C4-2B (cell line): ENCODE measurements around the gene H2AZ2.
"Not testable (repeated sequence)": the region's sequence is repeated elsewhere in the genome, so short reads cannot be mapped to it uniquely, and the experiment has no call there.

Experiments used
- H3K27ac ChIP-seq: fragments of 450-650 bp; 2 replicates; pipeline ENCODE4 v1.5.1; 2017
- ZFX ChIP-seq: fragments of 450-650 bp; IDR thresholded peaks from 2 replicates; pipeline ENCODE4 v1.6.1; 2017
- TF ChIP-seq, protein P1 (sequence below): fragments of 450-650 bp; conservative IDR thresholded peaks from 2 replicates; pipeline ENCODE4 v1.5.1; 2017; ENCODE audit warnings: mild to moderate bottlenecking

Gene H2AZ2

GRCh38 chr7:44867073-44867995 lies 19.4 kb upstream of the H2AZ2 start:
- no peak overlapping the region for H3K27ac ChIP-seq
- TF ChIP-seq, protein P1, sequence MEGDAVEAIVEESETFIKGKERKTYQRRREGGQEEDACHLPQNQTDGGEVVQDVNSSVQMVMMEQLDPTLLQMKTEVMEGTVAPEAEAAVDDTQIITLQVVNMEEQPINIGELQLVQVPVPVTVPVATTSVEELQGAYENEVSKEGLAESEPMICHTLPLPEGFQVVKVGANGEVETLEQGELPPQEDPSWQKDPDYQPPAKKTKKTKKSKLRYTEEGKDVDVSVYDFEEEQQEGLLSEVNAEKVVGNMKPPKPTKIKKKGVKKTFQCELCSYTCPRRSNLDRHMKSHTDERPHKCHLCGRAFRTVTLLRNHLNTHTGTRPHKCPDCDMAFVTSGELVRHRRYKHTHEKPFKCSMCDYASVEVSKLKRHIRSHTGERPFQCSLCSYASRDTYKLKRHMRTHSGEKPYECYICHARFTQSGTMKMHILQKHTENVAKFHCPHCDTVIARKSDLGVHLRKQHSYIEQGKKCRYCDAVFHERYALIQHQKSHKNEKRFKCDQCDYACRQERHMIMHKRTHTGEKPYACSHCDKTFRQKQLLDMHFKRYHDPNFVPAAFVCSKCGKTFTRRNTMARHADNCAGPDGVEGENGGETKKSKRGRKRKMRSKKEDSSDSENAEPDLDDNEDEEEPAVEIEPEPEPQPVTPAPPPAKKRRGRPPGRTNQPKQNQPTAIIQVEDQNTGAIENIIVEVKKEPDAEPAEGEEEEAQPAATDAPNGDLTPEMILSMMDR: no peak
- no peak for TF ChIP-seq ZFX

- not testable (repeated sequence) for H3K27ac ChIP-seq
These were observed 14.1 kb upstream of the H2AZ2 start for GRCh38 chr7:44861949-44862348.

- H3K27ac ChIP-seq: no peak overlapping the region
- no peak for TF ChIP-seq ZFX
- TF ChIP-seq, protein P1: no peak; the same call in 1 of the 2 replicates
These were observed 10.3 kb upstream of the H2AZ2 start for GRCh38 chr7:44858161-44858560.

DNA sequence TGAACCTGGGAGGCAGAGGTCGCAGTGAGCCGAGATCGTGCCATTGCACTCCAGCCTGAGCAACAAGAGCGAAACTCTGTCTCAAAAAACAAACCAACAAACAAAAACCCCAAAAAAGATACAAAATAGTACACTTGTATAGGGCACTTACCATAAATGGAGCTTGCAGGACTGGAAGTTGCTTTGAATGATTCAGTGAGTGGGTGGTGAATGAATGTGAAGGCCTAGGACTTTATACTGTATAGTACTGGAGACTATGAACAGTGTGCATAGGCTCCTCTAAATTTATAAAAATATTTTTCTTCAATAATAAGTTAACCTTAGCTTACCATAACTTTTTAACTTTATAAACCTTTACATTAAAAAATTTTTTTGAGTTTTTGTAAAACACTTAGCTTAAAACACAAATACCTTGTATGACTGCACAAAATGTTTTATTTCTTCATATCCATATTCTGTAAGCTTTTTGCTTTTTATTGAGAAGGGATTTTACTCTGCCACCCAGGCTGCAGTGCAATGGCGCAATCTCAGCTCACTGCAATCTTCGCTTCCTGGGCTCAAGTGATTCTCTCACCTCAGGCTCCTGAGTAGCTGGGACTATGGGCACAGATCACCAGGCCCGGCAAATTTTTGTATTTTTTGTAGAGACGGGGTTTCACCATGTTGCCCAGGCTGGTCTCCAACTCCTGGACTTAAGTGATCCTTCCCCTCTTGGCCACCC lies 6.9 kb upstream of the H2AZ2 start:
- TF ChIP-seq, protein P1: no peak
- TF ChIP-seq ZFX: no peak
- H3K27ac ChIP-seq: no peak overlapping the region

DNA sequence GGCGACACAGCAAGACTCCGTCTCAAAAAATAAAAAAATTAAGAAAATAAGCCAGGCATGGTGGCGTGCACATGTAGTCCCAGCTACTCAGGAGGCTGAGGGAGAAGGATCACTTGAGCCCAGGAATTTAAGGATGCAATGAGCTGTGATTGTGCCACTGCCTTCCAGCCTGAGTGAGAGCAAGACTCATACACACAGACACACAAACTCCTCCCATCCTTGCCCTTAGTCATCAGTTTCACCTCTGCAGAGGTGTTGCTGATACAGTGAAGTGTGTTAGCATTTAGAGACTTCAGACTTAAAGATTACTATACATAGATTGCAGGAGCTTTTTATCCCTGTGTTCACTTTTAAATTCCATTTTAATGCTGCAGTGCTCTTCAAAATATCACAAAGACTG lies 5.5 kb upstream of the H2AZ2 start:
- no peak overlapping the region for H3K27ac ChIP-seq
- TF ChIP-seq ZFX: no peak
- TF ChIP-seq, protein P1: no peak

DNA sequence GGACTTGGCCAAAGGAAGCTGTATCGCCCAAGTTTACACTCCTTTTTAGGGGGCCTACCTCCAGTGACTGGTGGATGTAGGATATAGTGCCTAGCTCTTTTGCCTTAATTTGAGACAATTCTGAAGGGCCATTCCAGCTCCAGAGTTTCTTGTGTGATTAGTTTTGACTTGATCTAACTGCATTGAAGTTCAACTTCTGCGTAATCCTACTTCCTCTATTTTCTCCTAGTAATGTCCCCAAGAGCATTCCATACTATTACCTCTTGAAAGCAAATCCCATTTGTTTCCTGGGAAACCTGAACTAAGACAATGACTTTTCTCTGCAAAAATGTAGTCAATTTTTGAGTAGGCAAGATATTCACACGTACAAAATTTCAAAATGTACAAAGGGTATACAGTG lies 4.7 kb upstream of the H2AZ2 start:
- no peak overlapping the region for H3K27ac ChIP-seq
- no peak for TF ChIP-seq ZFX
- TF ChIP-seq, protein P1: no peak

- H3K27ac ChIP-seq: no peak overlapping the region
These were observed 2.1 kb upstream of the H2AZ2 start for GRCh38 chr7:44849885-44850544.

More at GRCh38 chr7:44849885-44850544, 2.1 kb upstream of the H2AZ2 start:
- TF ChIP-seq ZFX: no peak
- TF ChIP-seq, protein P1: no peak
